Gastrocnemius medialis (tissue), 4 donors: ENCODE data around the gene CFAP46. TPM values are rescaled to one million over a fixed set of nuclear protein-coding genes. Genes with fewer than 3 reads are reported as not detected.
"Not testable (repeated sequence)": the region's sequence is repeated elsewhere in the genome, so short reads cannot be mapped to it uniquely, and the experiment has no call there.

Source experiments
- ATAC-seq, 2 donors: fragments of 150-250 bp; one replicate each; pipeline ENCODE4 v1.9.1; 2016
- DNase-seq, 2 donors: peaks; one replicate each; pipeline ENCODE4 v3.0.0-alpha.2; 2019
- H3K27ac ChIP-seq, 4 donors: fragments of 200-600 bp; sonication (generic); 1 replicate in 1 of 4; 2 replicates in 3 of 4; pipeline ENCODE4 v1.5.1; 2016 to 2018; ENCODE audit warnings: mild to moderate bottlenecking in 2 of 4, moderate library complexity in 1 of 4
- H3K27me3 ChIP-seq, 3 donors: fragments of 200-600 bp; sonication (generic) in 2 of 3; 1 replicate in 1 of 3; 2 replicates in 2 of 3; pipeline versions ENCODE4 v1.5.1 to v1.6.0; 2016 to 2019; ENCODE audit warnings: mild to moderate bottlenecking in 1 of 3, moderate library complexity in 1 of 3
- H3K36me3 ChIP-seq, 2 donors: fragments of 200-600 bp; sonication (generic) in 1 of 2; one replicate each; pipeline ENCODE4 v1.5.1; 2017 to 2018
- H3K4me1 ChIP-seq, 2 donors: fragments of 200-600 bp; sonication (generic) in 1 of 2; one replicate each; pipeline ENCODE4 v1.5.1; 2016 to 2017; ENCODE audit warnings: mild to moderate bottlenecking in 2 of 2
- H3K4me3 ChIP-seq, 4 donors: fragments of 200-600 bp; sonication (generic) in 3 of 4; 1 replicate in 1 of 4; 2 replicates in 3 of 4; pipeline ENCODE4 v1.5.1; 2016 to 2019; ENCODE audit warnings: mild to moderate bottlenecking in 2 of 4
- H3K9me3 ChIP-seq, 3 donors: fragments of 200-600 bp; sonication (generic) in 2 of 3; 1 replicate in 1 of 3; 2 replicates in 2 of 3; pipeline ENCODE4 v1.5.1; 2016 to 2019
- POLR2A ChIP-seq, 2 donors: fragments of 450-650 bp; IDR thresholded peaks; one replicate each; pipeline ENCODE4 v1.6.1; 2017; ENCODE audit warnings: antibody characterized with exemption in 2 of 2, mild to moderate bottlenecking in 2 of 2, moderate library complexity in 2 of 2
- in situ Hi-C, 4 donors: fragments of 200-750 bp; cut with MboI; loops; one replicate each; pipeline versions ENCODE4 v1.15.0 to v1.8.0; 2017; ENCODE audit warnings: low sequenced_read_pairs in 4 of 4
- intact Hi-C: fragments of 100-400 bp; cut with DNase I; formaldehyde crosslinking; loops from one replicate; pipeline ENCODE4 v1.15.1; 2023; ENCODE audit warnings: low total_unique reads
- total RNA-seq, 4 donors: library from RNA; depleted of rRNA; stranded (reverse); fragments of >200 nt; gene quantifications; one replicate each; pipeline versions ENCODE4 v1.1.0 to v1.2.3, GENCODE V29; 2016
- TF ChIP-seq, protein P1 (sequence below), 5 experiments: fragments of 450-650 bp in 3 of 5; fragments of 200-600 bp in 2 of 5; sonication (generic) in 2 of 5; IDR thresholded peaks in 4 of 5; conservative IDR thresholded peaks in 1 of 5; 1 replicate in 4 of 5; 2 replicates in 1 of 5; pipeline ENCODE4 v1.5.1; 2016 to 2019; ENCODE audit warnings: antibody characterized with exemption in 5 of 5, mild to moderate bottlenecking in 3 of 5, moderate library complexity in 3 of 5

CFAP46 gene
- total RNA-seq, 4 donors from 2014 or later = 4.2 to 27.9 (median 11.9) TPM

DNA sequence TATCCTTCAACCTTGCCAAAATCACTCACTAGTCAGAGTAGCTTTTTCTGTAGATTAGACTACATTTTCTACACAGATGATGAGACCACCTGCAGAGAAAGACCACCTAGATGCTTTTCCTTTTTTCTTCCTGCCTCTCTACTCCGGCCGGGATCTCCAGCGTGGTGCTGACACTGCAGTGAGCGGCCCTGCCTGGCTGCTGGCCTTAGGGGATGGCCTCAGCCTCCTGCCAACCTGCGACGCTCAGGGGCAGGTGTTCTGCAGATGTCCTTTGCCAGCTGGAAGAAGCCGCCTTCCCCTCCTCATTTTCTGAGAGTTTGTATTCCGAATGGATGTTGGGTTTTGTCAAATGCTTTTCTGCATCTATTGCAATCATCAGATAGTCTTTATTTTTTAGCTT lies 113.0 kb downstream of the CFAP46 start:
- no peak overlapping the region for H3K27ac ChIP-seq
- intact Hi-C loops = no loop called here
- no peaks in the 10 kb centered on the region for H3K9me3 ChIP-seq
- ATAC-seq = peak in 1 of 2 donors; percentile 41
- no peak overlapping the region for H3K4me3 ChIP-seq
- DNase-seq = no peak
- H3K27me3 ChIP-seq = no peaks in the 10 kb centered on the region
- no peak for TF ChIP-seq POLR2A (IDR thresholded peaks at IDR 0.05)
- TF ChIP-seq, protein P1, sequence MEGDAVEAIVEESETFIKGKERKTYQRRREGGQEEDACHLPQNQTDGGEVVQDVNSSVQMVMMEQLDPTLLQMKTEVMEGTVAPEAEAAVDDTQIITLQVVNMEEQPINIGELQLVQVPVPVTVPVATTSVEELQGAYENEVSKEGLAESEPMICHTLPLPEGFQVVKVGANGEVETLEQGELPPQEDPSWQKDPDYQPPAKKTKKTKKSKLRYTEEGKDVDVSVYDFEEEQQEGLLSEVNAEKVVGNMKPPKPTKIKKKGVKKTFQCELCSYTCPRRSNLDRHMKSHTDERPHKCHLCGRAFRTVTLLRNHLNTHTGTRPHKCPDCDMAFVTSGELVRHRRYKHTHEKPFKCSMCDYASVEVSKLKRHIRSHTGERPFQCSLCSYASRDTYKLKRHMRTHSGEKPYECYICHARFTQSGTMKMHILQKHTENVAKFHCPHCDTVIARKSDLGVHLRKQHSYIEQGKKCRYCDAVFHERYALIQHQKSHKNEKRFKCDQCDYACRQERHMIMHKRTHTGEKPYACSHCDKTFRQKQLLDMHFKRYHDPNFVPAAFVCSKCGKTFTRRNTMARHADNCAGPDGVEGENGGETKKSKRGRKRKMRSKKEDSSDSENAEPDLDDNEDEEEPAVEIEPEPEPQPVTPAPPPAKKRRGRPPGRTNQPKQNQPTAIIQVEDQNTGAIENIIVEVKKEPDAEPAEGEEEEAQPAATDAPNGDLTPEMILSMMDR (IDR thresholded peaks at IDR 0.05 in 4 of 5, conservative IDR thresholded peaks at IDR 0.05 in 1 of 5) = no peak
- peaks cover 0 to 12% of the 10 kb centered on the region in 2 donors for H3K36me3 ChIP-seq
- in situ Hi-C loops = no loop called here
- no peaks in the 10 kb centered on the region for H3K4me1 ChIP-seq

DNA sequence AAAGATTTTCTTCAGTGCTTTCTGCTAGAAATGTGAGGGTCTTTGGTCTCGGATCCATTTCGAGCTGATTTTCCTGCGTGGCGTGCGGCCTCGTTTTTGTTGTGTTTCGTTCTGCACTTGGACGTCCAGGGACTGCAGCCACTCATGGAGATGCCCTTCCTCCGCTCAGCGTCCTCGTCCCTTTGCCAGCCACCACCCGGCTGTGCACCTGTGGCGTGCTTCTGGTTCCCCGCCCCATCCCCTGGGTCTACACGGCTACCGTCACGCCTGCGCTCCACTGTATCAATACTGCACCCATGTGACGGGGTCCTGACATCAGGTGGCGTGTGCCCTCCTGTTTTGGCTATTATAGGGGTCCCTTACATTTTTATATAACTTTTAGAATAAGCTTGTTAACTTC lies 113.7 kb downstream of the CFAP46 start:
- ATAC-seq (no peak), DNase-seq (no peak)
- peaks cover 0 to 11% of the 10 kb centered on the region in 2 donors for H3K36me3 ChIP-seq
- no peak overlapping the region for H3K4me3 ChIP-seq
- no peak for TF ChIP-seq POLR2A (IDR thresholded peaks at IDR 0.05)
- H3K27ac ChIP-seq = no peak overlapping the region
- H3K4me1 ChIP-seq = no peaks in the 10 kb centered on the region
- intact Hi-C loops = no loop called here
- H3K9me3 ChIP-seq = no peaks in the 10 kb centered on the region
- in situ Hi-C loops = no loop called here
- H3K27me3 ChIP-seq = no peaks in the 10 kb centered on the region

DNA sequence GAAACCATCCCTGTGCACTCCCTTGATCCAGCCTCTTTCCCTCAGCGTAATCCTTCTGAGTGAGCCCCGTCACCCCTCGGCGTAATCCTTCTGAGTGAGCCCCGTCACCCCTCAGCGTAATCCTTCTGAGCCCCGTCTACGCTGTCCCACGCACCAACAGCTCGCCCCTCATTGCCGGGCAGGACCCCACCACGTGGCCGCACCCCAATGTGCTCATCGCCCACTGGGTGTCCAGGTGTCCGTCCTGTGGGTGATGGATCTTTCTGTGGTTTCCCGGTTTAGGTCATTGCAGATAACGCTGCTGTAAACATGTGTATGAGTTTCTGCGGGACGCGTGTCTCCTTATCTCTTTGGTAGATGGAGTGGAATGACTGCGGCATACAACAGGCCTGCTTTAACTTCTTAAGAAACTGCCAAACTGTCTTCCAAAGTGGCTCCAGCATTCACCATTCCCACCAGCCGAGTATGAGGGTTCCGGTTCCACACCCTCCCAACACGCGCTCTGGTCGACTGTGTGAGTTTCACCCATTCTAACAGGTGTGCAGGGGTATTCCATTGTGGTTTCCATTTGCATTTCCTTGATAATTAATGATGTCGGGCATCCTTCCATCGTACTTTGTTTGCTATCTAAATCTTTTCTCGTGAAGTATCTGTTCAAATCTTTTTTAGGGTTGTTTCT lies 114.4 kb downstream of the CFAP46 start:
- ATAC-seq (no peak), DNase-seq (no peak)
- Histone ChIP-seq H3K4me1 (no peaks in the 10 kb centered on the region), H3K27me3 (no peaks in the 10 kb centered on the region), H3K27ac (no peak overlapping the region), H3K4me3 (no peak overlapping the region), H3K9me3 (no peaks in the 10 kb centered on the region), H3K36me3 (peaks cover 0 to 5% of the 10 kb centered on the region in 2 donors)
- TF ChIP-seq, protein P1 (IDR thresholded peaks at IDR 0.05 in 4 of 5, conservative IDR thresholded peaks at IDR 0.05 in 1 of 5) = no peak
- no peak for TF ChIP-seq POLR2A (IDR thresholded peaks at IDR 0.05)
- intact Hi-C loops = no loop called here
- in situ Hi-C loops = no loop called here

DNA sequence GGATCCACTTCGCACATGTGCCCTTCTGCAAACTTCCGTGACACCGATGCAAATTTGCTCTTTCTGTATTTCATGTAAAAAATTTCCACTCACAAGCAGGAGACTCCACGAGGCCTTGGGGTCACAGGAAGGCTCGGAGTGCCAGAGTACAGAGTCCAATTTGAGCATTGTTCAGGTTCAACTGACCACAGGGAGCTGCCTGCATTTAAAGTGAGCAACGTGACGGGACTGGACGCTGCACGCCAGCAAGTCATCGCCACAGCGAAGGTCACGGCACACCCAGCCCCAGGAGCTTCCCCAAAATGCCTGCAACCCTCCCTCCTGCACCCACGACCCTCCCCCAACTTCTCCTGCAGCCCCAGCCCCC lies 115.0 kb downstream of the CFAP46 start:
- H3K27me3 ChIP-seq = no peaks in the 10 kb centered on the region
- DNase-seq = no peak
- no peak overlapping the region for H3K4me3 ChIP-seq
- ATAC-seq = no peak
- no peaks in the 10 kb centered on the region for H3K9me3 ChIP-seq
- no peaks in the 10 kb centered on the region for H3K4me1 ChIP-seq
- no peaks in the 10 kb centered on the region for H3K36me3 ChIP-seq
- H3K27ac ChIP-seq = no peak overlapping the region
- TF ChIP-seq, protein P1 (IDR thresholded peaks at IDR 0.05 in 4 of 5, conservative IDR thresholded peaks at IDR 0.05 in 1 of 5) = no peak
- TF ChIP-seq POLR2A (IDR thresholded peaks at IDR 0.05) = no peak
- intact Hi-C loops (no loop called here), in situ Hi-C loops (no loop called here)

DNA sequence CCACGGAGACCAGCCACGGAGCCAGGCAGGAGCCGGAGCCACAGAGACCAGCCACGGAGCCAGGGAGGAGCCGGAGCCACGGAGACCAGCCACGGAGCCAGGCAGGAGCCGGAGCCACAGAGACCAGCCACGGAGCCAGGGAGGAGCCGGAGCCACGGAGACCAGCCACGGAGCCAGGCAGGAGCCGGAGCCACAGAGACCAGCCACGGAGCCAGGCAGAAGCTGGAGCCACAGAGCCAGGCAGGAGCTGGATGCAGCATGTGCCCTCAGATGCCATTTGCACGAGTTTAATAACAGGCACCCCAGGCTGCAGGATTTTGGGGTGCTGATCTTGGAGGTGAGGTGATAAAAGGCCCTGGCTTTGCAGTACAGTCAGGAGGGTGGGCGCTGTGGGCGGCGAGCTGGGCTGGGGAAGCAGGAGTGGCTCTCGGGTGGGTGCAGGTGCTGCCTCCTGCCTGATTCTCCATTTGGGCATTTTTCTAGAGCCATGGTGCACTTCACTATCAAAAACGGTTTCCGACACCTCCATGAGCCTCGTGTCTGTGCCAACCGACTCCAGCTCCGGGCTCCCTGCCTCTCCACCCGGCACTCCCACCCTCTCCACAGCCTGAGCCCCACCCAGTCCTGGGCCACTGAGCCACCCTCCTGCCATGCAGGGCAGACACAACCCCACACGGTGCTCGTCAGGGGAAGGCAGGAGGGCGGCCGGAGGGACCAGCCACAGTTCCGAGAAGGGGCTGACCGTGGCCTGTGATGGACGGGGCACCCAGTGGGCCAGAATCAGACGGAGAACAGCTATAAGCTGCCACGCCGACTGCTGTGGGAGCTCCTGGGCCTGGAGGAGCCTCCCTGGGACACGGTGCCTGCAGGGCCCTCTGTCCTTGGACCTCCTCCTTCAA lies 115.6 kb downstream of the CFAP46 start:
- DNase-seq = no peak
- no peak for ATAC-seq

DNA sequence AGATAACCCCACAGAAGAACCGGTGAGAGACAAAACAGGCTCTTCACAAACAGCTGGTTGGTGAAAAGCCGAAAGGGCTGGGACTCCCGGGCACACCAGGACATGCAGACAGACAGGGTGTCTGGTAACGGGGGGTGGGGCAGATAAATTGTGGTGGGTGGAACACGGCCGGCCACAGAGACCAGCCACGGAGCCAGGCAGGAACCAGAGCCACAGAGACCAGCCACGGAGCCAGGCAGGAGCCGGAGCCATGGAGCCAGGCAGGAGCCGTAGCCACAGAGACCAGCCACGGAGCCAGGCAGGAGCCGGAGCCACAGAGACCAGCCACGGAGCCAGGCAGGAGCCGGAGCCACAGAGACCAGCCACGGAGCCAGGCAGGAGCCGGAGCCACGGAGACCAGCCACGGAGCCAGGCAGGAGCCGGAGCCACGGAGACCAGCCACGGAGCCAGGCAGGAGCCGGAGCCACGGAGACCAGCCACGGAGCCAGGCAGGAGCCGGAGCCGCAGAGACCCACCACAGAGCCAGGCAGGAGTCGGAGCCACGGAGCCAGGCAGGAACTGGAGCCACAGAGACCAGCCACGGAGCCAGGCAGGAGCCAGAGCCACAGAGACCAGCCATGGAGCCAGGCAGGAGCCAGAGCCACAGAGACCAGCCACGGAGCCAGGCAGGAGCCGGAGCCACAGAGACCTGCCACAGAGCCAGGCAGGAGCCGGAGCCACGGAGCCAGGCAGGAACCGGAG lies 116.4 kb downstream of the CFAP46 start:
- H3K36me3 ChIP-seq, H3K27me3 ChIP-seq, ATAC-seq, DNase-seq, H3K27ac ChIP-seq, intact Hi-C loops, in situ Hi-C loops, H3K4me1 ChIP-seq, H3K9me3 ChIP-seq, H3K4me3 ChIP-seq: not testable (repeated sequence)

More for the DNA sequence above, 115.6 kb downstream of the CFAP46 start:
- H3K4me3 ChIP-seq = no peak overlapping the region
- H3K4me1 ChIP-seq = no peaks in the 10 kb centered on the region
- no peak overlapping the region for H3K27ac ChIP-seq
- no peaks in the 10 kb centered on the region for H3K9me3 ChIP-seq
- no peaks in the 10 kb centered on the region for H3K27me3 ChIP-seq
- TF ChIP-seq, protein P1 (IDR thresholded peaks at IDR 0.05 in 4 of 5, conservative IDR thresholded peaks at IDR 0.05 in 1 of 5) = no peak
- no peak for TF ChIP-seq POLR2A (IDR thresholded peaks at IDR 0.05)
- no peaks in the 10 kb centered on the region for H3K36me3 ChIP-seq
- in situ Hi-C loops (no loop called here), intact Hi-C loops (no loop called here)
